ENCODE measurements around the gene ARHGEF33.

- TF ChIP-seq CTCF (IDR thresholded peaks at IDR 0.05) (no peak), REST (IDR thresholded peaks at IDR 0.05) (no peak)
Observed at GRCh38 chr2:38907743-38908562, 18.3 kb downstream of the ARHGEF33 start.

Measured in A549 (cell line).